ENCODE data around the gene CHMP1A.

- TF ChIP-seq EP300 (IDR thresholded peaks at IDR 0.05) = no peak
- no peak for TF ChIP-seq CTCF (IDR thresholded peaks at IDR 0.05)
These were observed 52.1 kb downstream of the CHMP1A start for GRCh38 chr16:89605186-89605970.
